DOHH2 (cell line): Measurements from ENCODE around the gene EIF6.

Source experiments
- H3F3A ChIP-seq: fragments of 200-600 bp; sonication (generic), shearing (Covaris generic); 2 replicates; pipeline ENCODE4 v1.6.0; 2016; ENCODE audit warnings: antibody characterized with exemption, mild to moderate bottlenecking; ENCODE audit not compliant: control insufficient read depth, insufficient read depth
- H3K27ac ChIP-seq: fragments of 200-600 bp; sonication (generic); 2 replicates; pipeline ENCODE4 v1.5.1; 2014; ENCODE audit warnings: low read depth, mild to moderate bottlenecking, low read length, moderate library complexity
- H3K27me3 ChIP-seq: fragments of 200-600 bp; sonication (generic); 2 replicates; pipeline ENCODE4 v1.6.1; 2014; ENCODE audit warnings: mild to moderate bottlenecking, low read length, mixed read lengths; ENCODE audit not compliant: control insufficient read depth
- H3K36me3 ChIP-seq: fragments of 200-600 bp; sonication (generic); 2 replicates; pipeline ENCODE4 v1.6.1; 2014; ENCODE audit warnings: mild to moderate bottlenecking, low read length, moderate library complexity, mixed read lengths; ENCODE audit not compliant: control insufficient read depth
- H3K4me1 ChIP-seq: fragments of 200-600 bp; sonication (generic); 2 replicates; pipeline ENCODE4 v1.6.1; 2014; ENCODE audit warnings: mild to moderate bottlenecking, low read length, mixed read lengths; ENCODE audit not compliant: control insufficient read depth
- H3K4me2 ChIP-seq: fragments of 200-600 bp; sonication (generic); 2 replicates; pipeline ENCODE4 v1.6.0; 2014; ENCODE audit warnings: mild to moderate bottlenecking, low read length, moderate library complexity
- H3K4me3 ChIP-seq: fragments of 200-600 bp; sonication (generic); 2 replicates; pipeline ENCODE4 v1.5.1; 2014; ENCODE audit warnings: mild to moderate bottlenecking, low read length, mixed read lengths
- H3K79me2 ChIP-seq: fragments of 200-600 bp; sonication (generic); 2 replicates; pipeline ENCODE4 v1.6.1; 2014; ENCODE audit warnings: mild to moderate bottlenecking, low read length, mixed read lengths; ENCODE audit not compliant: control insufficient read depth
- H3K9me2 ChIP-seq: fragments of 200-600 bp; sonication (generic); replicated peaks from 2 replicates; pipeline ENCODE4 v1.6.1; 2014; ENCODE audit warnings: mild to moderate bottlenecking, low read length, mixed read lengths; ENCODE audit not compliant: control insufficient read depth
- H3K9me3 ChIP-seq: fragments of 200-600 bp; sonication (generic); 2 replicates; pipeline ENCODE4 v1.6.1; 2014; ENCODE audit warnings: antibody characterized with exemption, low read length, mixed read lengths; ENCODE audit not compliant: control insufficient read depth, insufficient read depth
- H4K20me1 ChIP-seq: fragments of 200-600 bp; sonication (generic); 2 replicates; pipeline ENCODE4 v1.6.0; 2014; ENCODE audit warnings: low read depth, mild to moderate bottlenecking, antibody characterized with exemption, low read length, moderate library complexity; ENCODE audit not compliant: control insufficient read depth, insufficient read depth
- CTCF ChIP-seq: fragments of 200-600 bp; sonication (generic); IDR thresholded peaks from one replicate; pipeline ENCODE4 v1.5.1; 2014; ENCODE audit warnings: antibody characterized with exemption, mild to moderate bottlenecking, low read depth, low read length; ENCODE audit not compliant: poor library complexity, severe bottlenecking
- EZH2phosphoT487 ChIP-seq: fragments of 200-600 bp; sonication (generic); IDR thresholded peaks from 2 replicates; pipeline ENCODE4 v1.6.1; 2017; ENCODE audit warnings: borderline replicate concordance, mild to moderate bottlenecking, antibody characterized with exemption, low read length, moderate library complexity, mixed read lengths

Gene EIF6

GRCh38 chr20:35329435-35330139 lies 45.0 kb upstream of the EIF6 start:
- Histone ChIP-seq H3K4me3 (no peak overlapping the region), H3K9me3 (no peaks in the 10 kb centered on the region), H3K27ac (no peak overlapping the region), H3K79me2 (no peaks in the 10 kb centered on the region), H3K9me2 (no peaks in the 10 kb centered on the region), H4K20me1 (no peaks in the 10 kb centered on the region), H3K27me3 (no peaks in the 10 kb centered on the region), H3F3A (no peaks in the 10 kb centered on the region), H3K4me2 (no peak overlapping the region), H3K4me1 (no peaks in the 10 kb centered on the region), H3K36me3 (no peaks in the 10 kb centered on the region; the same call in 1 of the 2 replicates)
- peak; percentile 82 for TF ChIP-seq CTCF
- TF ChIP-seq EZH2phosphoT487 = no peak

GRCh38 chr20:35328689-35329088 lies 44.1 kb upstream of the EIF6 start:
- Histone ChIP-seq H3K27me3 (no peaks in the 10 kb centered on the region), H3K36me3 (no peaks in the 10 kb centered on the region; the same call in 1 of the 2 replicates), H3K27ac (no peak overlapping the region), H3K9me3 (no peaks in the 10 kb centered on the region), H3K4me1 (no peaks in the 10 kb centered on the region), H3K4me3 (no peak overlapping the region), H3K9me2 (no peaks in the 10 kb centered on the region), H3K4me2 (no peak overlapping the region), H3F3A (no peaks in the 10 kb centered on the region), H4K20me1 (no peaks in the 10 kb centered on the region), H3K79me2 (no peaks in the 10 kb centered on the region)
- TF ChIP-seq EZH2phosphoT487 = no peak
- TF ChIP-seq CTCF = no peak

- no peaks in the 10 kb centered on the region for H3K79me2 ChIP-seq
- H4K20me1 ChIP-seq = no peaks in the 10 kb centered on the region
- H3K27me3 ChIP-seq = no peaks in the 10 kb centered on the region
- H3K27ac ChIP-seq = no peak overlapping the region
- H3K4me2 ChIP-seq = no peak overlapping the region
- H3K9me2 ChIP-seq = no peaks in the 10 kb centered on the region
- H3K4me3 ChIP-seq = no peak overlapping the region
- no peaks in the 10 kb centered on the region; the same call in 1 of the 2 replicates for H3K36me3 ChIP-seq
- TF ChIP-seq CTCF = no peak
- no peak for TF ChIP-seq EZH2phosphoT487
- H3F3A ChIP-seq = no peaks in the 10 kb centered on the region
- H3K4me1 ChIP-seq = no peaks in the 10 kb centered on the region
- no peaks in the 10 kb centered on the region for H3K9me3 ChIP-seq
Observed at GRCh38 chr20:35328095-35328685, 43.6 kb upstream of the EIF6 start.
